ENCODE data around the gene ATG4C. TPM values are rescaled to one million over a fixed set of nuclear protein-coding genes. Genes with fewer than 3 reads are reported as not detected.

ATG4C gene
- total RNA-seq, 1 experiment from 2014 or later = 6.5 TPM

GRCh38 chr1:62901650-62902049 lies 117.7 kb downstream of the ATG4C start:
- CTCF ChIA-PET = no interaction called here
- TF ChIP-seq SIN3A (IDR thresholded peaks at IDR 0.05; ENCODE audit: borderline replicate concordance, insufficient read depth, low read depth, low read length) (no peak), CTCF (IDR thresholded peaks at IDR 0.05) (no peak), REST (IDR thresholded peaks at IDR 0.05; ENCODE audit: insufficient read depth in 1 of 2, low read depth in 2 of 2, low read length in 1 of 2) (no peak), POLR2AphosphoS5 (IDR thresholded peaks at IDR 0.05; ENCODE audit: low read depth, low read length) (no peak), TCF7L2 (IDR thresholded peaks at IDR 0.05; ENCODE audit: low read depth, low read length) (no peak)
- POLR2A ChIA-PET = no interaction called here
- ATAC-seq (no peak), DNase-seq (ENCODE audit: low read depth, low spot score) (no peak)
- Histone ChIP-seq H3K27ac (ENCODE audit: low read length) (no peak overlapping the region), H3K36me3 (ENCODE audit: control insufficient read depth, insufficient read depth, low read length) (no peaks in the 10 kb centered on the region), H3K9me3 (ENCODE audit: control insufficient read depth, insufficient read depth, low read depth, low read length) (no peaks in the 10 kb centered on the region), H3K27me3 (ENCODE audit: control insufficient read depth, insufficient read depth, low read length) (peaks cover 4% of the 10 kb centered on the region; the same call in 1 of the 2 replicates), H3K4me1 (ENCODE audit: control insufficient read depth, insufficient read depth, low read length) (no peaks in the 10 kb centered on the region), H3K4me3 (ENCODE audit: low read depth in 2 of 2, low read length in 2 of 2) (no peak overlapping the region)
- in situ Hi-C loops (cut with HindIII; ENCODE audit: low pct_unique_long_range_greater_than_20kb, low sequenced_read_pairs) (no loop called here), intact Hi-C loops (cut with micrococcal nuclease; ENCODE audit: unreplicated experiment) (no loop called here)
- BruUV-seq (replicated peaks) = no TSS peak

GRCh38 chr1:62903522-62903921 lies 119.6 kb downstream of the ATG4C start:
- BruUV-seq (replicated peaks) = no TSS peak
- no peak for DNase-seq (ENCODE audit: low read depth, low spot score)
- ATAC-seq = no peak
- H3K27me3 ChIP-seq (ENCODE audit: control insufficient read depth, insufficient read depth, low read length) = peaks cover 4% of the 10 kb centered on the region; the same call in 1 of the 2 replicates
- H3K4me3 ChIP-seq (ENCODE audit: low read depth in 2 of 2, low read length in 2 of 2) = no peak overlapping the region
- in situ Hi-C loops (cut with HindIII; ENCODE audit: low pct_unique_long_range_greater_than_20kb, low sequenced_read_pairs) = no loop called here
- no peak overlapping the region for H3K27ac ChIP-seq (ENCODE audit: low read length)
- no peaks in the 10 kb centered on the region for H3K36me3 ChIP-seq (ENCODE audit: control insufficient read depth, insufficient read depth, low read length)
- H3K9me3 ChIP-seq (ENCODE audit: control insufficient read depth, insufficient read depth, low read depth, low read length) = no peaks in the 10 kb centered on the region
- H3K4me1 ChIP-seq (ENCODE audit: control insufficient read depth, insufficient read depth, low read length) = no peaks in the 10 kb centered on the region
- ChIA-PET CTCF (no interaction called here), POLR2A (no interaction called here)
- no peak for TF ChIP-seq CTCF (IDR thresholded peaks at IDR 0.05)
- TF ChIP-seq REST (IDR thresholded peaks at IDR 0.05; ENCODE audit: insufficient read depth in 1 of 2, low read depth in 2 of 2, low read length in 1 of 2) = no peak
- TF ChIP-seq SIN3A (IDR thresholded peaks at IDR 0.05; ENCODE audit: borderline replicate concordance, insufficient read depth, low read depth, low read length) = no peak
- TF ChIP-seq TCF7L2 (IDR thresholded peaks at IDR 0.05; ENCODE audit: low read depth, low read length) = no peak
- TF ChIP-seq POLR2AphosphoS5 (IDR thresholded peaks at IDR 0.05; ENCODE audit: low read depth, low read length) = no peak
- intact Hi-C loops (cut with micrococcal nuclease; ENCODE audit: unreplicated experiment) = no loop called here

Data from Panc1 (cell line).